Adrenal gland (tissue), 12 donors: ENCODE results near the gene NCDN. TPM values are rescaled to one million over a fixed set of nuclear protein-coding genes. Genes with fewer than 3 reads are reported as not detected.
"Not testable (repeated sequence)": the region's sequence is repeated elsewhere in the genome, so short reads cannot be mapped to it uniquely, and the experiment has no call there.

Experiments
- DNase-seq, 7 donors: peaks; one replicate each; pipeline ENCODE4 v3.0.0-alpha.2; 2019 to 2020
- H3K27ac ChIP-seq, 5 donors: fragments of 200-600 bp; sonication (generic) in 4 of 5; 1 replicate in 3 of 5; 2 replicates in 2 of 5; pipeline versions ENCODE4 v1.5.1 to v1.8.0; 2016 to 2020; ENCODE audit warnings: mild to moderate bottlenecking in 1 of 5
- H3K27me3 ChIP-seq: fragments of 200-600 bp; 2 replicates; pipeline ENCODE4 v1.8.0; 2021
- H3K36me3 ChIP-seq, 2 donors: fragments of 200-600 bp; replicated peaks in 1 of 2; 1 replicate in 1 of 2; 2 replicates in 1 of 2; pipeline versions ENCODE4 v1.5.1 to v1.8.0; 2018 to 2022
- H3K4me1 ChIP-seq, 2 donors: fragments of 200-600 bp; replicated peaks in 1 of 2; 1 replicate in 1 of 2; 2 replicates in 1 of 2; pipeline versions ENCODE4 v1.5.1 to v1.8.0; 2018 to 2021
- H3K4me3 ChIP-seq, 4 donors: fragments of 200-600 bp; sonication (generic) in 3 of 4; one replicate each; pipeline ENCODE4 v1.5.1; 2016 to 2018
- H3K9me3 ChIP-seq, 3 donors: fragments of 200-600 bp; sonication (generic) in 1 of 3; replicated peaks in 1 of 3; 1 replicate in 2 of 3; 2 replicates in 1 of 3; pipeline versions ENCODE4 v1.5.1 to v1.8.0; 2016 to 2021
- POLR2A ChIP-seq, 2 donors: fragments of 450-650 bp; IDR thresholded peaks; one replicate each; pipeline ENCODE4 v1.6.1; 2017; ENCODE audit warnings: antibody characterized with exemption in 2 of 2, mild to moderate bottlenecking in 2 of 2, moderate library complexity in 1 of 2
- WGBS, 4 donors: extraction: QIAGEN DNeasy Blood & Tissue Kit in 2 of 4; methylation state at CpG; one replicate each; pipeline versions ENCODE4 v1.1.5 to v1.1.7; 2013 to 2017; 5-methylcytosine and 5-hydroxymethylcytosine counted together
- intact Hi-C, 2 donors: fragments of 100-400 bp; cut with DNase I; formaldehyde crosslinking; loops; one replicate each; pipeline versions ENCODE4 v1.14.1 to v1.15.0; 2022 to 2023
- polyA plus RNA-seq, 3 donors: library from polyadenylated mRNA; stranded (reverse); fragments of 200-250 nt in 2 of 3; fragments of 350-450 nt in 1 of 3; fragmentation: Illumina TruSeq in 1 of 3; extraction: RNeasy Lipid Tissue Mini Kit (QIAGEN cat#74804) in 1 of 3; gene quantifications; one replicate each; pipeline ENCODE4 v1.2.3, GENCODE V29; 2013 to 2014
- total RNA-seq, 9 donors: library from RNA; depleted of rRNA in 4 of 9; stranded (reverse); fragments of >200 nt in 4 of 9; fragments of 120-200 nt in 1 of 9; fragmentation: NEBNext Ultra II Directional in 1 of 9; extraction: Animal tissue kit (Norgen Biotek cat#: 25700) in 1 of 9; gene quantifications; one replicate each; pipeline versions ENCODE4 v1.1.0 to v1.2.4, GENCODE V29; 2013 to 2023
- TF ChIP-seq, protein P1 (sequence below), 6 experiments: fragments of 450-650 bp in 4 of 6; fragments of 200-600 bp in 2 of 6; sonication (generic) in 1 of 6; IDR thresholded peaks; 1 replicate in 5 of 6; 2 replicates in 1 of 6; pipeline versions ENCODE4 v1.5.1 to v1.8.0; 2016 to 2021; ENCODE audit warnings: antibody characterized with exemption in 6 of 6, mild to moderate bottlenecking in 2 of 6, moderate library complexity in 1 of 6
- donor health status: healthy with polysubstance abuse.
- donor health status: Bipolar disorder and iron deficiency.
- donor health status: DM: yes; HTN: yes; CAD: no.
- donor health status: DM: no; HTN: no; CAD: no.
- donor health status: DM: no; HTN: no; CAD: no.
- donor health status: DM: yes; HTN: yes; CAD: no.

The NCDN gene
- total and polyA plus RNA-seq, 12 donors = 12.0 to 49.3 (median 38.7) TPM

DNA sequence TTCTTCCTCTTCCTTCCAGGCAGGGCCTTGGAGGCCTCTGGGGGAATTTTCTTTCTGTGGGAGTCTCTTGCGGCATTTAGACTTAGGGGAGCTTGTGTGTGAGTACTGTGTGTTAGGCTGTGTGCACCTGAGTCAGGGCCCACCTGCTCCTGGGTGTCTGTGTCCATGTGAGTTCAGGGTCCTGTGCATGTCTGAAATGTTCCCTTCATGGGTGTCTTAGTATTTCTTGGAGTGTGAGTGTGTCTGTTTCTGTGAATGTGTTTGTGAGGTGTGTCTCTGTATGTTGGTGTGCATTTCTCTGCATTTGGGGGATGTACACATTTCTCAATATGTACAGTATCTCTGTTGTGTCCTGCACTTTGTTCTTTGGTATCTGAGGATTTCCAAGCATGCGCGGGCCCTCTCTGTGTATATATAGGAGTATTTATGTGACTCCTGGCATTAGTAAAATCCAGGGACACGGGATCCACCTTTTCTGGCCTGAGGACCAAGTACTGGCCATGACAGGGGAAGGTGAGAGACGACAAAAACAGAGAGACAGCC, 17.9 kb downstream of the NCDN start:
- TF ChIP-seq, protein P1, sequence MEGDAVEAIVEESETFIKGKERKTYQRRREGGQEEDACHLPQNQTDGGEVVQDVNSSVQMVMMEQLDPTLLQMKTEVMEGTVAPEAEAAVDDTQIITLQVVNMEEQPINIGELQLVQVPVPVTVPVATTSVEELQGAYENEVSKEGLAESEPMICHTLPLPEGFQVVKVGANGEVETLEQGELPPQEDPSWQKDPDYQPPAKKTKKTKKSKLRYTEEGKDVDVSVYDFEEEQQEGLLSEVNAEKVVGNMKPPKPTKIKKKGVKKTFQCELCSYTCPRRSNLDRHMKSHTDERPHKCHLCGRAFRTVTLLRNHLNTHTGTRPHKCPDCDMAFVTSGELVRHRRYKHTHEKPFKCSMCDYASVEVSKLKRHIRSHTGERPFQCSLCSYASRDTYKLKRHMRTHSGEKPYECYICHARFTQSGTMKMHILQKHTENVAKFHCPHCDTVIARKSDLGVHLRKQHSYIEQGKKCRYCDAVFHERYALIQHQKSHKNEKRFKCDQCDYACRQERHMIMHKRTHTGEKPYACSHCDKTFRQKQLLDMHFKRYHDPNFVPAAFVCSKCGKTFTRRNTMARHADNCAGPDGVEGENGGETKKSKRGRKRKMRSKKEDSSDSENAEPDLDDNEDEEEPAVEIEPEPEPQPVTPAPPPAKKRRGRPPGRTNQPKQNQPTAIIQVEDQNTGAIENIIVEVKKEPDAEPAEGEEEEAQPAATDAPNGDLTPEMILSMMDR (IDR thresholded peaks at IDR 0.05) = no peak
- TF ChIP-seq POLR2A (IDR thresholded peaks at IDR 0.05) = no peak
- Histone ChIP-seq H3K9me3 (no peaks in the 10 kb centered on the region), H3K4me1 (peaks cover 6 to 15% of the 10 kb centered on the region in 2 donors), H3K27ac (no peak overlapping the region), H3K27me3 (peaks cover 31% of the 10 kb centered on the region), H3K4me3 (no peak overlapping the region), H3K36me3 (no peaks in the 10 kb centered on the region)
- WGBS, 4 donors = 87 to 96% (median 90%) methylated on average over 5 of the region's 5 CpGs
- intact Hi-C loops = no loop called here
- DNase-seq = no peak

DNA sequence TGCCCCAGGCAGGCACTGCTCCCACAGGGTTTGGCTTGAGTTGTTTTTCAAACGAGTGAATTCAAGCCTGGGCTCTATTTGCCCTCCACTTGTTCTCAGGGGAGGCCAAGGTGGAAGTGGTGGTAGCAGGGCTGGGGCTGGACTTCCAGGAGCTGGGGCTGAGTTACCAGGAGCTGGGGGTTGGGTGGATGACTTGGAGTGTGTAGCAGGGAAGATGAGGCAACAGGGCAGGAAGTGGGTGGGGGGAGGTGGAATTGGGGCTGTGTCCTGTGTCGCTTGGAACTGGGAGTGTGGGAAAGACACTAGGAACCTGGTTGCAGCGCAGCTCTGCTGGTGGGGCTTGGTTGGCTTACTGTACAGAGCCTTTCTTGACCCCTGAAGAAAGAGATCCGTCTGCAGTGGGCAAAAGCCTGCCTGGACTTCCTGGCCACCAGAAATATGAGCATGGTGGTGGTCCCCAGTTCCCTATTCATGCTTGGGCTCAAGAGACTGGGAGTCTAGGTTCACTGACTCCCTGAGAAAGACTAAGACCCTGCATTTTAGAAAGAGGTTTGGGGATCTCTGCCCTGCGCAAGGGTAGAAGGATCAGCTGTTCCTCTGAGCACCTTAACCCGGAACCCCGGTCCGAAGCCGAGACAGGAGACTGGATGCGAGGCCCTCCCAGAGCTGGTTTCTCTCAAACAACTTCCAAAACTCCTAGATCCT, 18.6 kb downstream of the NCDN start:
- Histone ChIP-seq H3K36me3 (no peaks in the 10 kb centered on the region), H3K4me1 (peaks cover 6 to 15% of the 10 kb centered on the region in 2 donors), H3K27ac (no peak overlapping the region), H3K27me3 (peaks cover 31% of the 10 kb centered on the region), H3K9me3 (no peaks in the 10 kb centered on the region), H3K4me3 (peak overlapping the region in 1 of 4 donors; percentile 52)
- 64 to 79% (median 75%) methylated on average over 5 to 10 of the region's 10 CpGs for WGBS, 4 donors
- intact Hi-C loops = no loop called here
- no peak for TF ChIP-seq POLR2A (IDR thresholded peaks at IDR 0.05)
- TF ChIP-seq, protein P1 (IDR thresholded peaks at IDR 0.05) = no peak
- no peak for DNase-seq

DNA sequence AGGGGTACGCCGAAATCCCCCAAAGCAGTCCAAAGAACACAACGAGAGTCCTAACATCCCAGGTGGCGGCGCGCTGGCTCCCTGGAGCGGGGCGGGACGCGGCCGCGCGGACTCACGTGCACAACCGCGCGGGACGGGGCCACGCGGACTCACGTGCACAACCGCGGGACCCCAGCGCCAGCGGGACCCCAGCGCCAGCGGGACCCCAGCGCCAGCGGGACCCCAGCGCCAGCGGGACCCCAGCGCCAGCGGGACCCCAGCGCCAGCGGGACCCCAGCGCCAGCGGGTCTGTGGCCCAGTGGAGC, 19.1 kb downstream of the NCDN start:
- H3K27ac ChIP-seq, H3K9me3 ChIP-seq, DNase-seq, intact Hi-C loops, H3K36me3 ChIP-seq: not testable (repeated sequence)
- Histone ChIP-seq H3K4me3 (peak overlapping the region in 1 of 4 donors; percentile 52), H3K27me3 (peaks cover 31% of the 10 kb centered on the region), H3K4me1 (peaks cover 6 to 15% of the 10 kb centered on the region in 2 donors)
- 8 to 34% (median 12%) methylated on average over 5 to 37 of the region's 37 CpGs for WGBS, 4 donors

DNA sequence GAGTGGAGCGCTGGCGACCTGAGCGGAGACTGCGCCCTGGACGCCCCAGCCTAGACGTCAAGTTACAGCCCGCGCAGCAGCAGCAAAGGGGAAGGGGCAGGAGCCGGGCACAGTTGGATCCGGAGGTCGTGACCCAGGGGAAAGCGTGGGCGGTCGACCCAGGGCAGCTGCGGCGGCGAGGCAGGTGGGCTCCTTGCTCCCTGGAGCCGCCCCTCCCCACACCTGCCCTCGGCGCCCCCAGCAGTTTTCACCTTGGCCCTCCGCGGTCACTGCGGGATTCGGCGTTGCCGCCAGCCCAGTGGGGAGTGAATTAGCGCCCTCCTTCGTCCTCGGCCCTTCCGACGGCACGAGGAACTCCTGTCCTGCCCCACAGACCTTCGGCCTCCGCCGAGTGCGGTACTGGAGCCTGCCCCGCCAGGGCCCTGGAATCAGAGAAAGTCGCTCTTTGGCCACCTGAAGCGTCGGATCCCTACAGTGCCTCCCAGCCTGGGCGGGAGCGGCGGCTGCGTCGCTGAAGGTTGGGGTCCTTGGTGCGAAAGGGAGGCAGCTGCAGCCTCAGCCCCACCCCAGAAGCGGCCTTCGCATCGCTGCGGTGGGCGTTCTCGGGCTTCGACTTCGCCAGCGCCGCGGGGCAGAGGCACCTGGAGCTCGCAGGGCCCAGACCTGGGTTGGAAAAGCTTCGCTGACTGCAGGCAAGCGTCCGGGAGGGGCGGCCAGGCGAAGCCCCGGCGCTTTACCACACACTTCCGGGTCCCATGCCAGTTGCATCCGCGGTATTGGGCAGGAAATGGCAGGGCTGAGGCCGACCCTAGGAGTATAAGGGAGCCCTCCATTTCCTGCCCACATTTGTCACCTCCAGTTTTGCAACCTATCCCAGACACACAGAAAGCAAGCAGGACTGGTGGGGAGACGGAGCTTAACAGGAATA, 19.7 kb downstream of the NCDN start:
- no peak for TF ChIP-seq POLR2A (IDR thresholded peaks at IDR 0.05)
- TF ChIP-seq, protein P1 (IDR thresholded peaks at IDR 0.05) = no peak

More for the DNA sequence above, 19.7 kb downstream of the NCDN start:
- Histone ChIP-seq H3K4me3 (peak overlapping the region in 1 of 4 donors; percentile 52), H3K9me3 (no peaks in the 10 kb centered on the region), H3K4me1 (peaks cover 6 to 15% of the 10 kb centered on the region in 2 donors), H3K27ac (no peak overlapping the region), H3K36me3 (no peaks in the 10 kb centered on the region), H3K27me3 (peaks cover 31% of the 10 kb centered on the region)
- DNase-seq = peak in 1 of 7 donors; percentile 47
- intact Hi-C loops = no loop called here
- 5 to 13% (median 9%) methylated on average over 16 to 70 of the region's 70 CpGs for WGBS, 4 donors
